GM23338 (cell line): ENCODE measurements around the gene PRELP. TPM values are rescaled to one million over a fixed set of nuclear protein-coding genes. Genes with fewer than 3 reads are reported as not detected.
A peak's percentile ranks its signal among the peaks of the same experiment; 100 is the strongest.

ENCODE experiments used
- ATAC-seq: fragments of 200-7000 bp; cut with Tn5 transposase; 3 replicates; pipeline ENCODE4 v1.9.1; 2020
- DNase-seq: peaks from one replicate; pipeline ENCODE4 v3.0.0-alpha.2; 2015; ENCODE audit warnings: low spot score
- H2AFZ ChIP-seq: fragments of 200-600 bp; sonication (generic); 2 replicates; pipeline ENCODE4 v1.8.0; 2016; ENCODE audit warnings: antibody characterized with exemption, mild to moderate bottlenecking, moderate library complexity
- H3F3A ChIP-seq: fragments of 200-600 bp; sonication (generic); replicated peaks from 2 replicates; pipeline ENCODE4 v1.8.0; 2017; ENCODE audit warnings: antibody characterized with exemption, mixed run types, low read depth
- H3K27ac ChIP-seq: fragments of 200-600 bp; sonication (generic); 2 replicates; pipeline ENCODE4 v1.6.1; 2016; ENCODE audit warnings: low read depth
- H3K27me3 ChIP-seq: fragments of 200-600 bp; sonication (generic); 2 replicates; pipeline ENCODE4 v1.8.0; 2016; ENCODE audit warnings: mild to moderate bottlenecking, mixed run types, moderate library complexity; ENCODE audit not compliant: insufficient read depth
- H3K36me3 ChIP-seq: fragments of 200-600 bp; sonication (generic); 2 replicates; pipeline ENCODE4 v1.8.0; 2016; ENCODE audit warnings: mild to moderate bottlenecking; ENCODE audit not compliant: insufficient read depth
- H3K4me1 ChIP-seq: fragments of 200-600 bp; sonication (generic); 2 replicates; pipeline ENCODE4 v1.8.0; 2016; ENCODE audit warnings: mild to moderate bottlenecking, moderate library complexity; ENCODE audit not compliant: insufficient read depth
- H3K4me2 ChIP-seq: fragments of 200-600 bp; sonication (generic); 2 replicates; pipeline ENCODE4 v1.7.1; 2017; ENCODE audit warnings: mixed run types
- H3K4me3 ChIP-seq: fragments of 200-600 bp; sonication (generic); 2 replicates; pipeline ENCODE4 v1.6.1; 2016; ENCODE audit warnings: mixed run types
- H3K79me2 ChIP-seq: fragments of 200-600 bp; sonication (generic); replicated peaks from 2 replicates; pipeline ENCODE4 v1.8.0; 2017; ENCODE audit warnings: mild to moderate bottlenecking; ENCODE audit not compliant: insufficient read depth
- H3K9me2 ChIP-seq: fragments of 200-600 bp; sonication (generic); 2 replicates; pipeline ENCODE4 v1.8.0; 2017; ENCODE audit not compliant: insufficient read depth
- H4K20me1 ChIP-seq: fragments of 200-600 bp; sonication (generic); replicated peaks from 2 replicates; pipeline ENCODE4 v1.8.0; 2017; ENCODE audit warnings: mild to moderate bottlenecking; ENCODE audit not compliant: insufficient read depth
- H3K27ac Mint-ChIP-seq: 2 replicates; pipeline ENCODE4 v1.8.0; 2020; ENCODE audit warnings: inconsistent platforms, mild to moderate bottlenecking, moderate library complexity, mixed read lengths
- H3K27me3 Mint-ChIP-seq: 3 replicates; pipeline ENCODE4 v1.8.0; 2022; ENCODE audit warnings: low read depth, mild to moderate bottlenecking, moderate library complexity, mixed read lengths, inconsistent platforms; ENCODE audit not compliant: insufficient read depth, poor library complexity
- H3K36me3 Mint-ChIP-seq: 3 replicates; pipeline ENCODE4 v1.8.0; 2021; ENCODE audit warnings: low read depth, mild to moderate bottlenecking, inconsistent platforms, moderate library complexity, mixed read lengths
- H3K4me1 Mint-ChIP-seq: 3 replicates; pipeline ENCODE4 v1.8.0; 2020; ENCODE audit warnings: mild to moderate bottlenecking, inconsistent platforms, mixed read lengths
- H3K4me3 Mint-ChIP-seq: 3 replicates; pipeline ENCODE4 v1.8.0; 2021; ENCODE audit warnings: moderate library complexity, mild to moderate bottlenecking, inconsistent platforms, mixed read lengths
- H3K9me3 Mint-ChIP-seq: 3 replicates; pipeline ENCODE4 v1.8.0; 2020; ENCODE audit warnings: moderate library complexity, mild to moderate bottlenecking, inconsistent platforms, mixed read lengths
- CREB1 ChIP-seq: fragments of 250-450 bp; sonication (Bioruptor Pico); IDR thresholded peaks from 2 replicates; pipeline ENCODE4 v1.5.0; 2020; ENCODE audit warnings: low read depth, mild to moderate bottlenecking, moderate library complexity
- ETS1 ChIP-seq: IDR thresholded peaks from 2 replicates; pipeline ENCODE4 v1.6.1; 2016; ENCODE audit warnings: antibody characterized with exemption
- EZH2 ChIP-seq: fragments of 200-600 bp; sonication (generic); IDR thresholded peaks from one replicate; pipeline ENCODE4 v1.8.0; 2017; ENCODE audit warnings: antibody characterized with exemption, mild to moderate bottlenecking, low read depth; ENCODE audit not compliant: unreplicated experiment
- JUNB ChIP-seq: IDR thresholded peaks from one replicate; pipeline ENCODE4 v1.6.1; 2016; ENCODE audit warnings: antibody characterized with exemption; ENCODE audit not compliant: unreplicated experiment
- REST ChIP-seq: IDR thresholded peaks from one replicate; pipeline ENCODE4 v1.6.1; 2018; ENCODE audit warnings: antibody characterized with exemption; ENCODE audit not compliant: unreplicated experiment
- ZNF331 ChIP-seq: fragments of 250-450 bp; sonication (Bioruptor Pico); IDR thresholded peaks from 2 replicates; pipeline ENCODE4 v1.5.0; 2020; ENCODE audit warnings: low read depth, mild to moderate bottlenecking, moderate library complexity
- polyA plus RNA-seq: library from polyadenylated mRNA; unstranded; fragments of >200 nt; fragmentation: Nextera tagmentation; extraction: Ambion mirVana; gene quantifications from 2 replicates; pipeline ENCODE4 v1.2.1, GENCODE V29; 2016
- total RNA-seq: library from RNA; depleted of rRNA; stranded (reverse); fragments of >200 nt; shearing (Covaris generic); gene quantifications from 2 replicates; pipeline ENCODE4 v1.2.3, GENCODE V29; 2014

The PRELP gene
- total and polyA plus RNA-seq, 2 experiments from 2014 or later, result 0.03 TPM

- TF ChIP-seq ETS1 (no peak), JUNB (no peak), ZNF331 (CRISPR knock-in tag) (no peak), EZH2 (no peak), CREB1 (CRISPR knock-in tag) (no peak)
These were observed 45.6 kb downstream of the PRELP start (continued) for GRCh38 chr1:203521074-203521794.

- Histone ChIP-seq H3K4me2 (peak overlapping the region; percentile 67), H3K4me3 (no peak overlapping the region), H4K20me1 (no peaks in the 10 kb centered on the region), H3K27me3 (peaks cover 51% of the 10 kb centered on the region), H3K36me3 (no peaks in the 10 kb centered on the region), H3K27ac (no peak overlapping the region), H3F3A (no peaks in the 10 kb centered on the region), H2AFZ (no peak overlapping the region), H3K9me2 (no peaks in the 10 kb centered on the region), H3K79me2 (no peaks in the 10 kb centered on the region), H3K4me1 (peaks cover 60% of the 10 kb centered on the region)
- Mint-ChIP-seq H3K4me3 (no peak overlapping the region; the same call in 2 of the 3 replicates), H3K36me3 (no peaks in the 10 kb centered on the region), H3K27me3 (peaks cover 56% of the 10 kb centered on the region), H3K9me3 (no peaks in the 10 kb centered on the region; the same call in 2 of the 3 replicates), H3K4me1 (peaks cover 64% of the 10 kb centered on the region), H3K27ac (no peak overlapping the region)
- DNase-seq (no peak), ATAC-seq (no peak)
- TF ChIP-seq ETS1, result no peak
- no peak for TF ChIP-seq JUNB
- no peak for TF ChIP-seq REST
- TF ChIP-seq EZH2, result no peak
These were observed 46.2 kb downstream of the PRELP start for GRCh38 chr1:203521812-203522211.
